Nucleus accumbens (tissue), 56 donors: ENCODE data around the gene SCYGR1.
"Not testable (repeated sequence)": the region's sequence is repeated elsewhere in the genome, so short reads cannot be mapped to it uniquely, and the experiment has no call there.

Experiments
- DNase-seq, 56 donors: peaks; one replicate each; lab custom pipeline; 2025; lab: John Stamatoyannopoulos, UW

SCYGR1 gene

DNA sequence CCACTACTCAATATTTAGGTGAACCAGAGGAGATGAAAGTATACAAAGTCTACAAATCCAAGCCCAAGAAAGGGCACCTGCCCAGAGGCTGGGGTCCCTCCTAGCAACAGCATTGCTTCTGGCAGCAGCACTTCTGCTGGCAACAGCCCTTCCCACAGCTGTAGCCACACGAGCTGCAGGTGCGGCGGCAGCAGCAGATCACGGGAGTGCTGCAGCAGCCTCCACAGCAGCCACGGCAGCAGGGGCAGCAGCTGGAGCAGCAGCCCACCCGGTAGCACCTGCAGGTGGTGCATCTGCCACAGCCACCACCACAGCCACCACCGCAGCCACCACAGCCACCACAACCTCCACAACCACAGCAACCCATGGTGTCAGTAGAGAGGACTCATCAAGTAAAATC is at the start of gene SCYGR1:
Gene SCYGR1, minus strand, starts transcription at position 367 of the 400 bp plus-strand sequence. Its CDS starts 0 bp downstream, at position 367.
- DNase-seq = not testable (repeated sequence)

- no peak for DNase-seq
Measured at GRCh38 chr2:227436436-227437174, 48.9 kb upstream of the SCYGR1 start.

- DNase-seq = no peak
Measured at GRCh38 chr2:227433171-227433570, 45.4 kb upstream of the SCYGR1 start.

GRCh38 chr2:227430639-227431038 is 42.9 kb upstream of the SCYGR1 start:
- no peak for DNase-seq

DNA sequence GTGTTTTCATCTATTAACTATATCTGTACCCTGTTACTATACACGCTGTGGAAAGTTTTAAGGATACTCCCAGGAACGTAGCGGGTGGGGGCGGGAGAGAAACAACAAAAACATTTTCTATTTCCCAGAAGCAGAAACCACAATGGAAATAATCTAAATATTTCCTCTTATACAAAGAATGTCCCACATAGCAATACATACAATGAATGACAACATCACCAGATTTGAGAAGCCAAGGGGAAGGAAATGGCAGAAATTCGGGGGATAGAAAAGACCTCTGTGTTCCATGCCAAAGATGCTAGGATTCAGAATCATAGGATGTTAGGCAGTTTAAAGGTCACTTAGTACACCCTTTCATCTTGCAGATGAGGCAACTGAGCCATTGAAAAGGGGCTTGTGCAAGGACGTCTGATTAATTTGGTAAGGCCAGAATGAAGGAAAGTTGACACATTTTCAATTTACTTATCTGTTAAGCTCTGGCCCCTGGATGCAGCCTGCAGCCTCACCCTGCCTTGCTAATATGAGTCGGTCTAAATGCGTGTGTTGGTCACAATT is 41.1 kb upstream of the SCYGR1 start:
- no peak for DNase-seq

DNA sequence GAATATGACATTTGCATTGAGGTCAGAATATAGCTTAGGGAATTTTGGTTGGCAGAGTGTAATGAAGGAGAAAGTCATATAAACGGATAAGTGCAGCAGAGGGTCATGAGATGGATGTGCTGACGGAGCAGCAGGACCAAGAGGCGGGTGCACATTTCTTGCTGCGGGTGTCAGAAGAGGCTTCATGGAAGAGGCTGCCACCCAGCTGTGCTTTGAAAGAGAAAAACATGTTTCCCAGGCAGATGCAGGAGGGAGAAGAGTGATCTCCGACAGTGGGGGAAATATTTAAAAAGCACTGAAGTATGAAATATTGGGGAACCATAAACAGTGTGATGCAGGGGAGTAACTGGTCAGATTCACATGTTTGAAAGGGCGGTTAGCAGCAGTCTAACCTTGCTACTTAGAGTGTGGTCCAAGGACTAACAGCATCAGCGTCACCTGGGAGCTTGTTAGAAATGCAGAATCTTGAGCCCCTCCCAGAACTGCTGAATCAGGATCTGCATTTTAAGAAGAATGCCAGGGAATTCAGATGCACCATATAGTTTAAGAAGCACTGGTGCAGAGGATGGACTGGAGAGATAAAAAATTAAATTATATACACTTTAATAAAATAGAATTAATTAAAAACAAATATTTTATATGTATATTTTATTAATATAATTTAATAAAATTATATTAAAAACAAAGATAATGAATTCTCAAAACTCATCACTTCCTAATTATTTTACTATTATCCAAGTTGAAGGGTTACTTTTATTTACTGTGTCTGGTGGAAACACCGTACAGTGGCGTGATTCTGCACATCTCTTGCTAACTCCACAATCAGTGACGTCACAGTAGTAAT is 36.1 kb upstream of the SCYGR1 start:
- peak in 18 of 56 donors; percentile 3 to 50 (median 14) for DNase-seq

- DNase-seq = no peak
Measured at GRCh38 chr2:227420087-227421052, 32.6 kb upstream of the SCYGR1 start.

DNA sequence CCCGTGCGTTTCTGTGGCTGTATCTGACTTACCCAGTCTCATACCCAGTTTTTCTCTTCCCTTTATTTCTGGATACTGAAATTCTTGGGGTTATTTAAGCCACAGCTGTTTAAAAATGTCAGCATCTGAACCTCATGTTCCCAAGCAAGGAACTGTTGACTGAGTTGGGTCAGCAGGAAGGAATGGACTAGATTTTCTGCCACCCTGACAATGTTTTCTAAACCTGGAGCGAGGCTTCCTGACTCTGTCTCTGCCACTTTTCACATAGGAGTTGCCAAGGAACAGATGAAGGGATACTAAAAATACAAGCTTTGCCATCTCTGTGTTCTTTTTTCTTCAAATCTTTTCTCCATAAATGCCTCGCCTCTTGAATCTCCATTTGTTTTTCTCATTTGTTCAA is 29.0 kb upstream of the SCYGR1 start:
- DNase-seq = no peak

DNA sequence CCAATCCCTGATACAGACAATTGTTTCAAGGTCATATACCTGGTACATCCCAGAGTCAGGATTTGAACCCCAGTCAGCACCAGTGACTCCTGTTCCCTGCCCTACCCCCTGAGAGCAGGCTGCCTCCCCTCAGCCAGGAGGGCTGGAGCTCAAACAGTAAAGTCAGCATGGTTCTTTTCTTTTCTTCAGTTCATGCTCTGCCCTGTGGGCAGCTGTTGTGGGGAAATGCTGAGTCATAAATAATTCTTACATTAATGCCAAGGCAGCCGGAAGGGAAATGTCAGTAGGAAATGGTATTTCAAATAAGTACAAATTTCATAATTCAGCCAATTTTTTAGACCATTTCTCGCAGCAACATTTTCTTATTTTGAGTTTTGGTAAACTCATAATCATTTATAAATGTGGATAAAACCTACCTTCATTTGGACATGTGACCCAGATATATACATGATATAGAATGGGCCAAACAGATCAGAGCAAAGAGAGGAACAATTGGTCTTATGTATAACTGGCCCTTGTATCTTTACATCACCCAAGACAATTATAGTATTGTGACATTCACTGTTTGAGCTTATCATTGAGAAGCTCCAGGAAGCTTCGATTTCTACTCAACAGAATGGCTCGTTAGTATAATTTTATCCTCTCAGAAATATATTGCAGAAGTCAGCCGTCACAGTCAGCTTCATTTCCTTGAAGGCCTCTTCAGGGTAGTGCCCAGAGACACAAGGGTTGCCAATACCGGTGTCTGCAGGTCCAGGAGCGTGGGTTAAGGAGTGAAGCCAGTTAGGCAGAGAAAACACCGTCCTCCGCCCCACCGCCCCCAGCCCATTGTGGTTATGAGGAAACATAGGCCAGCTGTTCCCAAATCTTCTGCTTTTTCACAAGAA is 28.0 kb upstream of the SCYGR1 start:
- DNase-seq = peak in 1 of 56 donors; percentile 8

- no peak for DNase-seq
Measured at GRCh38 chr2:227414846-227415245, 27.1 kb upstream of the SCYGR1 start.

DNA sequence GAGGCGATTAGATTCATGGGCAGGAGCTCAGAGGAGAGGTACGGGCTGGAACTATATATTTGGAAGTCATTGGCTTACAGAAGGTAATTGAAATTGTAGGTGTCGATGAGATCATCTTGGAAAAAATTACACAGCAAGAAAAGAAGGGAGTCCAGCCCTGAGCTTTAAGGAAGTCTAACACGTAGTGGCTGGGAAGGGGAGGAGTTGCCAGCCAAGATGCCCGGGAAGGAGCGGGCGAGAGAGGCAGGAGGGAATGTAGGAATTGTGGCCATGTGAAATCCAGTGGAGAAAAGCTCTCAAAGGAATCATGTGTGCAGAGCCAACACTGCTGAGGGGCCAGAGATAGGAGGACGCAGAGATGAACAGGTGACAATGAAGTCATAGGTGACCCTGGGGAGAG is 25.6 kb upstream of the SCYGR1 start:
- DNase-seq = no peak

GRCh38 chr2:227412877-227413276 is 25.1 kb upstream of the SCYGR1 start:
- DNase-seq = no peak

GRCh38 chr2:227411990-227412350 is 24.2 kb upstream of the SCYGR1 start:
- no peak for DNase-seq

GRCh38 chr2:227411320-227411989 is 23.7 kb upstream of the SCYGR1 start:
- no peak for DNase-seq

- DNase-seq = no peak
Measured at GRCh38 chr2:227410191-227410590, 22.4 kb upstream of the SCYGR1 start.

DNA sequence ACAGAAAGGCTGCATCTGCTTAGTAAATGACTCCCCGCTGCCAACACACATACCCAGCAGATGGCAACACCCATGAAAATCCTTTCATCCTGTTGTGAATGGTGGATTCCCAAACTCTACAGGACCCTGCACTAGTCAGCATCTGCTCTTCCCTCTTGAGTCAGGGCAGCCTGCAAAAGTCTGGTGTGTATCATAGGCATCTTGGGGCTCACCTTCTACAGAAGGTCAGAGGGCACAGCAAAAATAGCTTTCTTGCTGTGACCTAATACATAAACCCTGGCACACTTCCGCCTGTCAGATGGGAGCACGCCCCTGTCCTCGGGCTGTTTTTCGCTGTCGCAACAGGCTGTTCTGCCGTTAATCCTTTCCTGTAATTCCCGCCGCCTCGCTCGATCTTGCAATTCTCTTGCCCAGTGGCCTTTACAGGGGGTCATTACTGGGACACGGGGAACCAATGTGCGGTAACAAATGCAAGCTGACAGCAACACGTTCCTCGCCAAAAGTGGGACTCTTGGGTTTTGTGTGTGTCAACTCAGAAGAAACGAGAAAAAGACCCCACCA is 19.9 kb upstream of the SCYGR1 start:
- peak in 1 of 56 donors; percentile 5 for DNase-seq

DNA sequence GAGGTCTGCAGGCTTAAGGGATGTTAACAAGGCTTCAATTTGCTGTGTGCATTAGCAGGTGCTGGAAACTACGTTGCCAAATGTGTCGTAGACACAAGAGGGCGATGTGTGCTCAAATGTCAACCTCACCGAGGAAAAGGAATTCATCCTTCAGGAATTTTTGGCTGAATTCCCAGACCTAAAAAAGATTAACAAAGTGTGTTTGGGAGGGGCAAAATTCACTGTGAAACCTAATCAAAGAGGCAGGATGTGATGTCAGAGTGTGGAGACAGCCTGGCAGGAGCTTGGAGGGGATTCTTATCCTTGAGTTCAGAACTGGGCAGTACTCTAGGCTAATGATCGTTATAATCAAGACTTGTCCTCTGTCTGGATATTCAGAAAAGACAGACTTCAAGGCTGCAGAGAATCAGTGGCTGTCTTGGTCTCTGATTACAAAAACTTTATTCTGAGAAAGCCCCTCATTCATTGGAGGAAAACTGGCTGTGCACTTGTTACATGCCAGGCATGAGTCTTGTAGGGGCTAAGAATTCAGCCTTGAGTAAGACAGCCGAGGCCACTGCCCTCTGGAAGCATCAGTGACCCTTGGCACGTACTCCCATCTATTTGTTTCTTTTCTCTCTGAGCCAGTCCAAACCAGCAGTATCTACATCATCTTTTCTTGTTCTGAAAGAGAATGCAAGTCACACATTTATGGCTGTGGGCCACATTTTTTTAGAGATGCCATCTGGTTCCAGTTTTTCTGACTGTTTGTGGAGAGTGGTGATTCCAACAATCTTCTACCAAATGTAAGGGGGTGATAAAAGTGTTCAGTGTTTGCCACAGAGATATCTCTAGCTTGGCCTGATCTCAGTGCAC is 18.7 kb upstream of the SCYGR1 start:
- DNase-seq = peak in 44 of 56 donors; percentile 3 to 80 (median 36)
